H1 (cell line): Measurements from ENCODE around the gene PPP1R7. TPM values are rescaled to one million over a fixed set of nuclear protein-coding genes. Genes with fewer than 3 reads are reported as not detected.

Experiments
- CTCF ChIA-PET: fragments of 300-600 bp; sonication (Branson Sonifier 250); formaldehyde crosslinking; loops from one replicate; lab custom pipeline; 2021; ENCODE audit not compliant: partially characterized antibody; lab: Charles Lee
- POLR2A ChIA-PET: fragments of 300-600 bp; sonication (Branson Sonifier 250); formaldehyde crosslinking; loops from one replicate; lab custom pipeline; 2021; ENCODE audit warnings: inconsistent platforms; ENCODE audit not compliant: partially characterized antibody; lab: Charles Lee
- DNase-seq, 2 experiments: peaks; one replicate each; pipeline versions ENCODE4 v3.0.0 to v3.0.0-alpha.2; 2010 to 2022; ENCODE audit warnings: low spot score in 2 of 2, low read depth in 1 of 2, mixed read lengths in 1 of 2
- FAIRE-seq: peaks from 2 replicates; lab custom pipeline; 2011; peaks lifted over from hg19 to GRCh38; lab: Jason Lieb, UNC
- H2AFZ ChIP-seq: 2 replicates; pipeline ENCODE4 v1.8.1; 2012; ENCODE audit warnings: low read length, inconsistent platforms
- H2AK5ac ChIP-seq: 2 replicates; pipeline ENCODE4 v1.6.1; 2013; ENCODE audit warnings: low read depth, low read length
- H2BK120ac ChIP-seq: replicated peaks from 2 replicates; pipeline ENCODE3; 2013; ENCODE audit warnings: low read depth, low read length, inconsistent platforms
- H2BK12ac ChIP-seq: 2 replicates; pipeline ENCODE4 v1.6.1; 2013; ENCODE audit warnings: low read depth, low read length
- H2BK15ac ChIP-seq: 2 replicates; pipeline ENCODE4 v1.6.1; 2013; ENCODE audit warnings: low read length
- H2BK20ac ChIP-seq: 2 replicates; pipeline ENCODE4 v1.6.1; 2013; ENCODE audit warnings: low read length
- H2BK5ac ChIP-seq: 2 replicates; pipeline ENCODE4 v1.6.1; 2013; ENCODE audit warnings: low read depth, low read length
- H3K14ac ChIP-seq: 2 replicates; pipeline ENCODE4 v1.6.1; 2013; ENCODE audit warnings: inconsistent platforms; ENCODE audit not compliant: insufficient read length
- H3K18ac ChIP-seq: 2 replicates; pipeline ENCODE4 v1.6.1; 2013; ENCODE audit warnings: low read length; ENCODE audit errors: extremely low read depth
- H3K23ac ChIP-seq: 2 replicates; pipeline ENCODE4 v1.6.1; 2013; ENCODE audit warnings: inconsistent platforms; ENCODE audit not compliant: insufficient read length
- H3K23me2 ChIP-seq: 2 replicates; pipeline ENCODE4 v1.6.1; 2013; ENCODE audit warnings: low read depth, low read length
- H3K27ac ChIP-seq: 2 replicates; pipeline ENCODE4 v1.6.1; 2011; ENCODE audit warnings: low read depth, low read length, inconsistent platforms
- H3K27me3 ChIP-seq, 4 experiments: replicated peaks in 1 of 4; 1 replicate in 1 of 4; 2 replicates in 3 of 4; pipeline versions ENCODE4 v1.6.1 to v1.8.1; 2011 to 2013; ENCODE audit warnings: low read length in 3 of 4, mild to moderate bottlenecking in 3 of 4, inconsistent platforms in 2 of 4, mixed read lengths in 2 of 4, moderate library complexity in 1 of 4; ENCODE audit not compliant: control insufficient read depth in 3 of 4, insufficient read depth in 3 of 4; ENCODE audit errors: extremely low read depth in 1 of 4
- H3K36me3 ChIP-seq, 4 experiments: 2 replicates each; pipeline versions ENCODE4 v1.6.1 to v1.8.1; 2011 to 2013; ENCODE audit warnings: mild to moderate bottlenecking in 4 of 4, low read length in 3 of 4, moderate library complexity in 2 of 4, control low read depth in 1 of 4, inconsistent platforms in 1 of 4; ENCODE audit not compliant: insufficient read depth in 4 of 4, control insufficient read depth in 2 of 4
- H3K4ac ChIP-seq: replicated peaks from 2 replicates; pipeline ENCODE3; 2013; ENCODE audit warnings: low read length, low read depth, mixed read lengths, inconsistent platforms; ENCODE audit not compliant: insufficient read length
- H3K4me1 ChIP-seq, 4 experiments: replicated peaks in 1 of 4; 1 replicate in 1 of 4; 2 replicates in 3 of 4; pipeline versions ENCODE4 v1.6.1 to v1.8.1; 2011 to 2013; ENCODE audit warnings: low read length in 3 of 4, inconsistent platforms in 2 of 4, mixed read lengths in 1 of 4; ENCODE audit not compliant: insufficient read depth in 4 of 4, control insufficient read depth in 3 of 4
- H3K4me2 ChIP-seq, 2 experiments: 2 replicates each; pipeline versions ENCODE4 v1.6.1 to v1.8.1; 2011 to 2013; ENCODE audit warnings: low read depth in 2 of 2, low read length in 2 of 2, control low read depth in 1 of 2, inconsistent platforms in 1 of 2, mild to moderate bottlenecking in 1 of 2; ENCODE audit not compliant: insufficient read depth in 1 of 2
- H3K4me3 ChIP-seq, 4 experiments: fragments of 200-600, 300-600 bp in 1 of 4; sonication (generic), shearing (Covaris generic), sonication (Bioruptor Twin) in 1 of 4; 2 replicates each; pipeline versions ENCODE4 v1.5.1 to v1.8.1; 2011 to 2016; ENCODE audit warnings: low read length in 4 of 4, low read depth in 3 of 4, control low read depth in 2 of 4, inconsistent platforms in 2 of 4, mild to moderate bottlenecking in 2 of 4, mixed read lengths in 1 of 4, moderate library complexity in 1 of 4; ENCODE audit not compliant: insufficient read depth in 2 of 4; ENCODE audit errors: extremely low read depth in 1 of 4
- H3K56ac ChIP-seq: replicated peaks from 2 replicates; pipeline ENCODE3; 2013; ENCODE audit warnings: low read depth, mild to moderate bottlenecking, mixed read lengths, low read length, inconsistent platforms; ENCODE audit not compliant: insufficient read length
- H3K79me1 ChIP-seq: 2 replicates; pipeline ENCODE4 v1.6.1; 2013; ENCODE audit warnings: low read depth, low read length, control low read depth
- H3K79me2 ChIP-seq, 2 experiments: 2 replicates each; pipeline versions ENCODE4 v1.6.1 to v1.8.1; 2012 to 2013; ENCODE audit warnings: low read length in 2 of 2, mild to moderate bottlenecking in 2 of 2, inconsistent platforms in 1 of 2; ENCODE audit not compliant: insufficient read depth in 2 of 2, control insufficient read depth in 1 of 2
- H3K9ac ChIP-seq, 4 experiments: replicated peaks in 1 of 4; 1 replicate in 1 of 4; 2 replicates in 3 of 4; pipeline versions ENCODE4 v1.6.1 to v1.8.1; 2011 to 2013; ENCODE audit warnings: low read depth in 3 of 4, low read length in 3 of 4, control low read depth in 2 of 4, mild to moderate bottlenecking in 2 of 4, moderate library complexity in 2 of 4, inconsistent platforms in 1 of 4; ENCODE audit errors: extremely low read depth in 1 of 4
- H3K9me3 ChIP-seq, 2 experiments: 2 replicates each; pipeline versions ENCODE4 v1.6.1 to v1.8.1; 2012 to 2013; ENCODE audit warnings: mild to moderate bottlenecking in 2 of 2, moderate library complexity in 2 of 2, control low read depth in 1 of 2, inconsistent platforms in 1 of 2, low read depth in 1 of 2, low read length in 1 of 2, mixed read lengths in 1 of 2; ENCODE audit not compliant: insufficient read depth in 2 of 2
- H4K20me1 ChIP-seq, 2 experiments: replicated peaks in 1 of 2; 2 replicates each; pipeline versions ENCODE3 to v1.8.1; 2011 to 2013; ENCODE audit warnings: inconsistent platforms in 2 of 2, low read length in 2 of 2, mild to moderate bottlenecking in 1 of 2; ENCODE audit not compliant: insufficient read depth in 2 of 2, control insufficient read depth in 1 of 2
- H4K5ac ChIP-seq: 2 replicates; pipeline ENCODE4 v1.6.1; 2013; ENCODE audit warnings: low read length, low read depth, mixed read lengths, inconsistent platforms; ENCODE audit not compliant: insufficient read length
- H4K8ac ChIP-seq: 2 replicates; pipeline ENCODE4 v1.8.0; 2013; ENCODE audit warnings: mild to moderate bottlenecking, moderate library complexity, low read length, inconsistent platforms; ENCODE audit not compliant: insufficient read depth; ENCODE audit errors: extremely low read depth
- H4K91ac ChIP-seq: replicated peaks from 2 replicates; pipeline ENCODE3; 2013; ENCODE audit warnings: low read length, mixed read lengths, inconsistent platforms; ENCODE audit not compliant: insufficient read length
- ATF3 ChIP-seq: IDR thresholded peaks from 2 replicates; pipeline ENCODE4 v1.6.1; 2011; ENCODE audit warnings: low read depth, mild to moderate bottlenecking, low read length; ENCODE audit not compliant: insufficient read depth
- CEBPB ChIP-seq: IDR thresholded peaks from 2 replicates; pipeline ENCODE4 v1.6.1; 2012; ENCODE audit warnings: low read depth, low read length
- EP300 ChIP-seq, 2 experiments: IDR thresholded peaks; 1 replicate in 1 of 2; 2 replicates in 1 of 2; pipeline ENCODE4 v1.6.1; 2011 to 2012; ENCODE audit warnings: low read depth in 2 of 2, low read length in 2 of 2, mild to moderate bottlenecking in 2 of 2, borderline replicate concordance in 1 of 2, inconsistent platforms in 1 of 2, moderate library complexity in 1 of 2
- KDM4A ChIP-seq: IDR thresholded peaks from one replicate; pipeline ENCODE4 v1.7.1; 2012; ENCODE audit warnings: low read depth, mild to moderate bottlenecking, moderate library complexity, low read length, inconsistent platforms; ENCODE audit not compliant: severe bottlenecking
- KDM5A ChIP-seq: fragments of 200-600 bp; IDR thresholded peaks from 2 replicates; pipeline ENCODE4 v1.7.1; 2012; ENCODE audit warnings: mild to moderate bottlenecking, low read length, inconsistent platforms, mixed read lengths
- SIN3A ChIP-seq, 2 experiments: IDR thresholded peaks in 1 of 2; conservative IDR thresholded peaks in 1 of 2; 2 replicates each; pipeline ENCODE4 v1.6.1; 2011 to 2012; ENCODE audit warnings: low read length in 2 of 2, improper control_type of control experiment in 1 of 2, low read depth in 1 of 2, mild to moderate bottlenecking in 1 of 2
- TCF12 ChIP-seq: IDR thresholded peaks from 2 replicates; pipeline ENCODE4 v1.6.1; 2011; ENCODE audit warnings: low read depth, mild to moderate bottlenecking, low read length
- WGBS, 2 experiments: shearing (Covaris generic) in 1 of 2; methylation state at CpG; one replicate each; pipeline versions ENCODE4 v1.1.6 to v1.1.7; 2013 to 2015; ENCODE audit warnings: low lambda C conversion rate in 2 of 2, mixed read lengths in 2 of 2, inconsistent platforms in 1 of 2, low coverage in 1 of 2, missing lambda C conversion rate in 1 of 2; ENCODE audit not compliant: insufficient replicate concordance in 2 of 2, insufficient coverage in 1 of 2, insufficient read length in 1 of 2; ENCODE audit errors: extremely low coverage in 1 of 2, missing lambda C conversion rate in 1 of 2; 5-methylcytosine and 5-hydroxymethylcytosine counted together
- polyA plus RNA-seq, 7 experiments: library from polyadenylated mRNA; depleted of rRNA in 3 of 7; stranded (reverse) in 5 of 7; unstranded in 2 of 7; fragments of >200 nt in 5 of 7; fragments of 200-250 nt in 2 of 7; gene quantifications; 1 replicate in 5 of 7; 2 replicates in 1 of 7; 4 replicates in 1 of 7; pipeline versions ENCODE4 v1.2.1 to v1.2.3, GENCODE V29; 2011 to 2013; ENCODE audit warnings: missing spikeins in 2 of 7, mixed read lengths in 2 of 7
- total RNA-seq: library from RNA; stranded (reverse); fragmentation: NEBNext Ultra II Directional; extraction: Animal tissue kit (Norgen Biotek cat#: 25700); gene quantifications from 2 replicates; pipeline ENCODE4 v1.2.1, GENCODE V29; 2021

Gene PPP1R7
- total and polyA plus RNA-seq, 2 of the 8 experiments (the other 6 are each of a cell fraction or from before 2014, with no cell fraction given) = 22.2 to 64.0 TPM

DNA sequence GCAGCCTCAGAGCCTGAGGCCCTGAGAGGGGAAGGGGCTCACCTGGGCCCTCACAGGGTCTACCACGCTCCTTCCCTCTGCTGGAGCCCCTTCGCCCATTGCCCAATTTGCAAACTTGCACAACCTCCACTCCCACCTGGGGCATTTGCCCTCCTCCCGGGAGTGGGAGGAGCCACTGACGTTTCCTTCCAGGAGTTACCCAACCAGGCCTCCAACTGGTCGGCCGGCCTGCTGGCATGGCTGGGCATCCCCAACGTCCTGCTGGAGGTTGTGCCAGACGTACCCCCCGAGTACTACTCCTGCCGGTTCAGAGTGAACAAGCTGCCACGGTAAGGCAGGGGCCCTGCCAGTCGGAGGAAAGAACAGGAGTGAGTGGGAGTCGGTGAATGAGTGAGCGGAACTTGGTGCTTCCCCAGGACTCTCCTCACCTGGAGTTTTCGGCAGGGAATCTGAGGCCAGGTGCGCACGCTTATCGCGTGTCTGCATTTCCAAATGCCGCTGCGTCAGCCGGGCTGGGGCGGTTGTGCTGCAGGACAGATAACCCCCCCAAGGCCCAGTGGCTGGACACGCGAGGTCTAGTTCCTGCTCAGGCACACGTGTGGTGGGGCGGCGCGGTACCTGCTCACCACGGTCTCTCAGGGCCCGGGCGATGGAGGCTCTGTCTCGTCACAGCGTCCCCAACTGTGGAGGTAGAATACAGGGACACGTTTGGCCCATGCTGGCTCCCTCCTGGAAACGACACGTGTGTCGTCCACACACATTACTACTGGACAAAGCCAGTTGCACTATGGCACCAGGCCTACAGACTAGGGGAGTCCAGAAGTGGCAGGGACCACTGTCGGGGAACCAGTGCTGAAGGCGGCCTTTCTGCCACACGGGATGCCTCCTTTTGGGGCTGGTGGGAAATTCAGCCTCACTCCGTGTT, 49.9 kb downstream of the PPP1R7 start:
- peak overlapping the region; percentile 60; the same call in 1 of the 2 replicates for H2BK12ac ChIP-seq
- H3K4me1 ChIP-seq = no peaks in the 10 kb centered on the region; a peak in 1 of 7 replicates
- H2BK20ac ChIP-seq = no peak overlapping the region
- H3K4ac ChIP-seq = no peak overlapping the region
- H4K5ac ChIP-seq = no peak overlapping the region
- no peaks in the 10 kb centered on the region for H3K79me2 ChIP-seq
- peak overlapping the region; percentile 52; the same call in 1 of the 2 replicates for H2BK5ac ChIP-seq
- TF ChIP-seq SIN3A (conservative IDR thresholded peaks at IDR 0.05 in 1 of 2, IDR thresholded peaks at IDR 0.05 in 1 of 2; ENCODE audit: low read depth in 1 of 2, low read length in 2 of 2) (no peak), KDM5A (no peak), CEBPB (peak; percentile 34; the same call in 1 of the 2 replicates), ATF3 (no peak), TCF12 (no peak), KDM4A (no peak), EP300 (IDR thresholded peaks at IDR 0.05; ENCODE audit: borderline replicate concordance in 1 of 2, low read depth in 2 of 2, low read length in 2 of 2) (no peak)
- TF ChIP-seq, all 59 proteins: peak for 1
- Histone ChIP-seq H3K4me3 (no peak overlapping the region), H3K9ac (no peak overlapping the region; a peak in 1 of 7 replicates), H4K20me1 (peaks cover 0 to 3% of the 10 kb centered on the region in 2 experiments), H3K27me3 (no peaks in the 10 kb centered on the region; a peak in 1 of 7 replicates), H3K23me2 (no peaks in the 10 kb centered on the region), H3K23ac (no peak overlapping the region), H3K36me3 (no peaks in the 10 kb centered on the region), H3K18ac (no peak overlapping the region), H3K4me2 (no peak overlapping the region), H2BK120ac (no peak overlapping the region), H3K79me1 (no peaks in the 10 kb centered on the region), H2AK5ac (no peak overlapping the region), H2AFZ (no peak overlapping the region), H3K56ac (no peak overlapping the region), H2BK15ac (no peak overlapping the region), H3K9me3 (no peaks in the 10 kb centered on the region), H3K14ac (no peak overlapping the region), H3K27ac (no peak overlapping the region), H4K8ac (peak overlapping the region; percentile 79; the same call in 1 of the 2 replicates), H4K91ac (no peak overlapping the region)
- POLR2A ChIA-PET = no interaction called here
- 91% methylated on average over 37 of the region's 42 CpGs; no CpG with 5 or more reads in 1 of the 2 experiments for WGBS, 2 experiments
- FAIRE-seq (no peak), DNase-seq (no peak)
- CTCF ChIA-PET = no interaction called here
